Measurements from ENCODE around the gene MAP3K15. TPM values are rescaled to one million over a fixed set of nuclear protein-coding genes. Genes with fewer than 3 reads are reported as not detected.
"Not testable (repeated sequence)": the region's sequence is repeated elsewhere in the genome, so short reads cannot be mapped to it uniquely, and the experiment has no call there.

The MAP3K15 gene
- total RNA-seq, 2 experiments from 2014 or later: 0.14 TPM; not detected in 1

GRCh38 chrX:19448077-19448476 lies 67.2 kb downstream of the MAP3K15 start:
- H3K27me3 Mint-ChIP-seq: no peaks in the 10 kb centered on the region
- no peak for ATAC-seq (ENCODE audit: poor library complexity)

GRCh38 chrX:19446397-19446796 lies 68.9 kb downstream of the MAP3K15 start:
- DNase-seq (no peak), ATAC-seq (ENCODE audit: poor library complexity) (no peak)
- Histone ChIP-seq H3K9me3 (ENCODE audit: control insufficient read depth in 1 of 2, insufficient read depth in 1 of 2, low read length in 2 of 2) (no peaks in the 10 kb centered on the region), H3K4me1 (ENCODE audit: insufficient read depth, low read length) (no peaks in the 10 kb centered on the region), H3K4me3 (ENCODE audit: low read length) (no peak overlapping the region), H3K27me3 (ENCODE audit: control insufficient read depth in 1 of 2, insufficient read depth in 2 of 2, low read length in 2 of 2) (no peaks in the 10 kb centered on the region), H3K36me3 (ENCODE audit: insufficient read depth, low read length) (no peaks in the 10 kb centered on the region), H3K27ac (ENCODE audit: low read depth in 1 of 2, low read length in 2 of 2) (no peak overlapping the region)
- H3K4me3 Mint-ChIP-seq: no peak overlapping the region
- no peak for TF ChIP-seq CTCF (IDR thresholded peaks at IDR 0.05)
- H3K36me3 Mint-ChIP-seq (ENCODE audit: low read depth): no peaks in the 10 kb centered on the region
- intact Hi-C loops (cut with DNase I, micrococcal nuclease): no loop called here
- ChIA-PET POLR2A (no interaction called here), CTCF (no interaction called here)
- no peaks in the 10 kb centered on the region for H3K4me1 Mint-ChIP-seq (ENCODE audit: low read depth)
- H3K27me3 Mint-ChIP-seq: no peaks in the 10 kb centered on the region
- H3K9me3 Mint-ChIP-seq: no peaks in the 10 kb centered on the region
- no peak overlapping the region for H3K27ac Mint-ChIP-seq

More at GRCh38 chrX:19448077-19448476, 67.2 kb downstream of the MAP3K15 start:
- TF ChIP-seq CTCF (IDR thresholded peaks at IDR 0.05): no peak
- Mint-ChIP-seq H3K4me3 (no peak overlapping the region), H3K36me3 (ENCODE audit: low read depth) (no peaks in the 10 kb centered on the region), H3K27ac (no peak overlapping the region), H3K4me1 (ENCODE audit: low read depth) (no peaks in the 10 kb centered on the region), H3K9me3 (no peaks in the 10 kb centered on the region)
- DNase-seq: no peak
- Histone ChIP-seq H3K4me3 (ENCODE audit: low read length) (no peak overlapping the region), H3K36me3 (ENCODE audit: insufficient read depth, low read length) (no peaks in the 10 kb centered on the region), H3K27me3 (ENCODE audit: control insufficient read depth in 1 of 2, insufficient read depth in 2 of 2, low read length in 2 of 2) (no peaks in the 10 kb centered on the region), H3K9me3 (ENCODE audit: control insufficient read depth in 1 of 2, insufficient read depth in 1 of 2, low read length in 2 of 2) (no peaks in the 10 kb centered on the region), H3K4me1 (ENCODE audit: insufficient read depth, low read length) (no peaks in the 10 kb centered on the region), H3K27ac (ENCODE audit: low read depth in 1 of 2, low read length in 2 of 2) (no peak overlapping the region)
- ChIA-PET POLR2A (no interaction called here), CTCF (no interaction called here)
- intact Hi-C loops (cut with DNase I, micrococcal nuclease): no loop called here

- H3K4me1 Mint-ChIP-seq (ENCODE audit: low read depth); H3K27me3 Mint-ChIP-seq; POLR2A ChIA-PET; intact Hi-C loops (cut with DNase I, micrococcal nuclease); H3K4me3 Mint-ChIP-seq; H3K36me3 Mint-ChIP-seq (ENCODE audit: low read depth); H3K36me3 ChIP-seq (ENCODE audit: insufficient read depth, low read length); H3K4me3 ChIP-seq (ENCODE audit: low read length); H3K4me1 ChIP-seq (ENCODE audit: insufficient read depth, low read length); H3K27me3 ChIP-seq (ENCODE audit: control insufficient read depth in 1 of 2, insufficient read depth in 2 of 2, low read length in 2 of 2); H3K27ac ChIP-seq (ENCODE audit: low read depth in 1 of 2, low read length in 2 of 2); DNase-seq; H3K9me3 ChIP-seq (ENCODE audit: control insufficient read depth in 1 of 2, insufficient read depth in 1 of 2, low read length in 2 of 2); H3K9me3 Mint-ChIP-seq; CTCF ChIA-PET; H3K27ac Mint-ChIP-seq; ATAC-seq (ENCODE audit: poor library complexity): not testable (repeated sequence)
Observed at GRCh38 chrX:19445772-19446171, 69.5 kb downstream of the MAP3K15 start.

GRCh38 chrX:19443869-19444526 lies 71.3 kb downstream of the MAP3K15 start:
- H3K27me3 ChIP-seq (ENCODE audit: control insufficient read depth in 1 of 2, insufficient read depth in 2 of 2, low read length in 2 of 2): no peaks in the 10 kb centered on the region
- no peaks in the 10 kb centered on the region for H3K4me1 ChIP-seq (ENCODE audit: insufficient read depth, low read length)
- no peak for DNase-seq
- H3K9me3 Mint-ChIP-seq: no peaks in the 10 kb centered on the region
- H3K36me3 Mint-ChIP-seq (ENCODE audit: low read depth): no peaks in the 10 kb centered on the region
- ChIA-PET POLR2A (no interaction called here), CTCF (no interaction called here)
- no peak for ATAC-seq (ENCODE audit: poor library complexity)
- no peaks in the 10 kb centered on the region for H3K4me1 Mint-ChIP-seq (ENCODE audit: low read depth)
- H3K27me3 Mint-ChIP-seq: peaks cover 5% of the 10 kb centered on the region
- no peak overlapping the region for H3K27ac ChIP-seq (ENCODE audit: low read depth in 1 of 2, low read length in 2 of 2)
- no peak overlapping the region for H3K27ac Mint-ChIP-seq
- intact Hi-C loops (cut with DNase I, micrococcal nuclease): no loop called here
- no peak overlapping the region for H3K4me3 Mint-ChIP-seq
- no peak for TF ChIP-seq CTCF (IDR thresholded peaks at IDR 0.05)
- no peaks in the 10 kb centered on the region for H3K36me3 ChIP-seq (ENCODE audit: insufficient read depth, low read length)
- no peaks in the 10 kb centered on the region for H3K9me3 ChIP-seq (ENCODE audit: control insufficient read depth in 1 of 2, insufficient read depth in 1 of 2, low read length in 2 of 2)
- H3K4me3 ChIP-seq (ENCODE audit: low read length): no peak overlapping the region
